Skin epidermis (tissue), 12 donors: ENCODE data around the gene KLHL22.
"Not testable (repeated sequence)": the region's sequence is repeated elsewhere in the genome, so short reads cannot be mapped to it uniquely, and the experiment has no call there.

Source experiments
- H3K27ac ChIP-seq, 21 experiments: fragments of 200-600 bp; sonication (generic) in 11 of 21; one replicate each; pipeline ENCODE4 v1.5.0; 2020; ENCODE audit warnings: mild to moderate bottlenecking in 3 of 21, inconsistent platforms in 2 of 21, moderate library complexity in 2 of 21
- H3K4me3 ChIP-seq, 7 experiments: fragments of 200-600 bp; sonication (generic) in 2 of 7; one replicate each; pipeline ENCODE4 v1.5.0; 2020; ENCODE audit warnings: inconsistent platforms in 2 of 7, mild to moderate bottlenecking in 2 of 7, moderate library complexity in 1 of 7

Gene KLHL22

DNA sequence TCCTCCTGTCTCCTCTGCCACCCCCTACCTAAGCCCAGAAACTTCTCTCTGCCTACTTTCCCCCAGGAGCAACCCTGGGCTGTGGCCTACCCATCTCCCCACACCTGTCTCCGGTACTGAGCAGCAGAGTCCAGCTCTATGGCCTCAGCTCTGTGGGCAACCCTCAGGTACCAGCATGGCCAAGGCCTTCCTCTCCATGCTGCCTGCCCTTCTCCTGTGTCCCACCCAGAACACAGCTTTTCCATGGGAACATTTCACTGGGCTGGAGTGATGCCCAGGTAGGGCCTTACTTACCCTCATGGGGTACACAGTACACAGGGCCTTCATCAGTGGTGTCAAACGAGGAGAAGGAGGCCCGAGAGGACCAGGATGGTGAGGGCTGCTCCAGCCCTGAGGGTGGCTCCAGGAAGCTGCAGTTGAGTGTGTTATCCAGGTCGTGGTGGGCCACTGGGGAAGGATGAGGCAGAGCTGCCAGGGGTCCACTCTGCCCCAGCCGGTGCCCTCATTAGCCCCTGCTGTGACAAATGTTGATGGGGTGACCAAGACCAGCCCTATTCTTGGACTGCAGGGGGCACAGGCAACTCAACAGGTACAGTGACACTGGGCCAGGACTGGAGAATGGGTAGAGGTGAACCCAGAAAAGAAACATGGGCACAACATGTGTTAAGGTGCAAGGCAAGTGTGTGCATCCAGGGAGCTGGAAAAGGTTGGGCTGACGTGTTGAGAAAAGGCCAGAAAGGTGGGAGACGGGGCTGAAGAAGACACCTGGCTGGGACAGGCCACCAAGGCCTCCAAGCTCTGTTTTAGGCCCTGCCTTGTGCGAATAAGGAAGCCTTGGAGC lies 68.3 kb downstream of the KLHL22 start:
- no peak overlapping the region for H3K27ac ChIP-seq
- H3K4me3 ChIP-seq = no peak overlapping the region

DNA sequence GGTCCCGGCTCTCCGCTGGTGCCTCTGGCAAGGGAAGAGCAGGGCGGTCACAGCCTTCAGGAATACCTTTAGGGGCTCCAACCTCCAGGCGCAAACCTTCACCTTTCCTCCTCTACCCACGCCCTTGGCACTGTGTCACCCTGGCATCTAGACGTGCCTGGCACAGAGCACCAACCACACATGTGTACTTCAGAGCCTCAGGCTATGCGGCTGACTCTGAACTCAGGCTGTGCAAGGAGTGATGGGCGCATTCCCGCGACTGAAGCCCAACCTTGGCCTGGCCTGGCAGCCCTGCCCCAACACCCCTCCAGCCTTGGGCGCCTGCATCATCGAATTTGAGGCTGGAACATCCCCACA lies 69.4 kb downstream of the KLHL22 start:
- Histone ChIP-seq H3K4me3 (peak overlapping the region in 4 of 7 experiments; percentile 24 to 45 (median 34)), H3K27ac (no peak overlapping the region)

DNA sequence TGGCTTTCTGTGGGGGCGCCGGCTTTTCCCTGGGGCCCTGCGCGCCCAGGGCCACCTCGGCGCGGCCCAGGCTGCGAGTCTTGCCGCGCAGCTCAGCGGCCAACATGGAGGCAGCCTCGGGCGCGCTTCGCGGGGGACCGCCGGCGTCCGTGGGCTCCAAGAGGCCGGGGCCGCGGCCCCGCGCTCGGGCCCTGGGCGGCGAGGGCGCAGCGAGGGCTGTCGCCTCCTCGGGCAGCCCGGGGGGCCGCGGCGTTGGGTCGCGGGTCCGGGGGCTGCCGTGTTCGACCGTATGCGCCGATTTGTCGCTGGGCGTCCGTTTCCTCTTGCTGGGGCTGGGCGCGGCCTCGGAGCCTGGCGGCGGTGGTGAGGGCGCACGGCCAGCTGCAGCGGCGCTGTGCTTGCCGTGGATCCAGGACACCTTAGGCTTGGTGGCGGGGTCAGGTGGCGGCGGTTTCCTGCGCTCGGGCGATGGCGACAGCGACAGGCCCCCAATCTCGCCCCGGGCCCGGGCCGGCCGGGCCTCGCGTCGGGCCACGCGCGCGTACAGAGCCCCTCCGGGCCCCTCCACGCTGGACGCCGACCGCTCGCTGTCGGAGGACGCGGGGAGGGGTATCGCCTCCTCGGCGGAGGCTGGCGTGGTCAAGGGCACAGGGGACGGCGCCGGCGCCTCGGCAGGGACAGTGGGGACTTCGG lies 69.9 kb downstream of the KLHL22 start:
- H3K4me3 ChIP-seq = peak overlapping the region in 6 of 7 experiments; percentile 8 to 45 (median 27)
- peak overlapping the region in 1 of 21 experiments; percentile 14 for H3K27ac ChIP-seq

DNA sequence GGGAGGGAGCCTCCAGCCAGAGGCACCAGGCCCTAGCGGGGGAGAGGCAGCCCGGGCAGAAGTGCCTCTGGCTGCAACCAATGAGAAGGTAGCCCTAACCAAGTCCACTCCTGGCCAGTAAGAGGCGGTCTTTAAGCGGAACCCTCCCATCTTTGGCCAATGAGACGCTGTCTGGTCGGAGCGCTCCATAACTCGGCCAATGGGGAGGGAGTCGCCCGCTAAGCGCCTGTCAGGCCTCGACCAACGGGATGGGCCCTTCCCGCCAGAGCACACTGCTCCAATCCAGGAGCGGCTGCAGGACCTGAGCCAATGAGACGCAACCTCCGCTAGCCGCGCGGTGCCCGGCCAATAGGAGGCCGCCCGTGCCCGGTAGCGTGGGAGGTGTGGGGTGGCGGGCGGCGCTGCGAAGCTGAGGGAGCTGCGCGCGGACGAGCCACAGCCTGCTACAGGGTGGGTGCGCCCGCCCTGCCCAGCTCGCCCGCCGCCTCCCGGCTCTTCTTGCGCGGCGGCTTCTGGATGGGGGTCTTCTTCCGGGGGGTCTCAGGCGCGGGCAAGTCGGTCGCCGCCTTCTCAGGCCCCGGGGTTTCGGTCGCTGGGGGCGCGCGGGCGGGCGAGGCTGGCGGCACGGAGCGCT lies 70.5 kb downstream of the KLHL22 start:
- H3K27ac ChIP-seq = peak overlapping the region in 5 of 21 experiments; percentile 7 to 73 (median 50)
- peak overlapping the region in 5 of 7 experiments; percentile 23 to 45 (median 30) for H3K4me3 ChIP-seq

DNA sequence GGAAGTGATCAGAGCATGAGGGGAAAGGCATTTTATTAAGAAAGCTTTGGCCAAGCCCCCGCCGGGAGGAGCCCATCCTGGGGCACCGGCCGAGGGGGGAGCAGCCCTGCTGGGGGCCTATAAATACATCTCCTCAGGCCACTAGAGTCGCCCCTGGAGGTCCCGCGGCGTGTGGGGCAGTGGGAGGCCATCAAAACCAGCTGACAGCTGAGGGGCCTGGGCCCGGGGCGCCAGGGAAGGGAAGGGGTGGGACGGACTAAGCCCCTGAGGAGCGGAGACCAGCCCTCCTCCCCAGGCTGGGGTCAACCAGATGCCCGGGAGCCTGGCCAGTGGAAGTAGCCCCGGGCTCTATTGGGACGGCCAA lies 71.0 kb downstream of the KLHL22 start:
- H3K4me3 ChIP-seq = no peak overlapping the region

DNA sequence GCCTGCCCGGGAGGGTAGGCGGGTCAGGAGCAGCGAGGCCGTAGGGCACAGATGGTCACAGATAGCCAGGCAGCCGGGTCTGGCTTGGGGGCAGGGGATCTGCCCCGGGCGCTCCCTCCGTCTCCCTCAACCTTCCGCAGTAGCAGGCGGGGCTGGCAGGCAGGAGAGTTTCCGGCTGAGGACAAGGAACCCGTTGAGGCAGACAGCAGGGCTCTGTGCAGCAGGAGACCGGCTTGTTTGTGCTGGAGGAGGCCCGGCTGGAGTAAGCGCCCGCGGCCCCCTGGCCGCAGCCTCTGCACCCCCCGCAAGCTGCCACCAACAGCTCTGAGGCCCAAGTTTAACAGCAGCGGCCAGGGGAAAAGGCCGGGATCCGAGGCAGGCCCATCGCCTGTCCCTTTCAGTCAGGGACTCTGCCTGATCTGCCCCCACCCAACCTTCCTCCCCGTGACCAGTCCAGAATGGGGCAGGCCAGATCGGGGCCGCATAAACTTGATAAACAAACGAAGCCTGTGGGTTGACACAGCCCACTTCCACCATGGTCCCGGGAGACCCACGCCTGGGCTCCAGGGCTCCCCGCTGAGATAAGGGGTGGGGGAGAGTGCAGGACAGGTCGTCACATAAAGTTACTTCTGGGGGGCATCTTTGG lies 71.6 kb downstream of the KLHL22 start:
- H3K27ac ChIP-seq = peak overlapping the region in 12 of 21 experiments; percentile 6 to 73 (median 31)
- H3K4me3 ChIP-seq = no peak overlapping the region

More for the DNA sequence above, 71.0 kb downstream of the KLHL22 start:
- H3K27ac ChIP-seq = peak overlapping the region in 8 of 21 experiments; percentile 6 to 73 (median 34)

DNA sequence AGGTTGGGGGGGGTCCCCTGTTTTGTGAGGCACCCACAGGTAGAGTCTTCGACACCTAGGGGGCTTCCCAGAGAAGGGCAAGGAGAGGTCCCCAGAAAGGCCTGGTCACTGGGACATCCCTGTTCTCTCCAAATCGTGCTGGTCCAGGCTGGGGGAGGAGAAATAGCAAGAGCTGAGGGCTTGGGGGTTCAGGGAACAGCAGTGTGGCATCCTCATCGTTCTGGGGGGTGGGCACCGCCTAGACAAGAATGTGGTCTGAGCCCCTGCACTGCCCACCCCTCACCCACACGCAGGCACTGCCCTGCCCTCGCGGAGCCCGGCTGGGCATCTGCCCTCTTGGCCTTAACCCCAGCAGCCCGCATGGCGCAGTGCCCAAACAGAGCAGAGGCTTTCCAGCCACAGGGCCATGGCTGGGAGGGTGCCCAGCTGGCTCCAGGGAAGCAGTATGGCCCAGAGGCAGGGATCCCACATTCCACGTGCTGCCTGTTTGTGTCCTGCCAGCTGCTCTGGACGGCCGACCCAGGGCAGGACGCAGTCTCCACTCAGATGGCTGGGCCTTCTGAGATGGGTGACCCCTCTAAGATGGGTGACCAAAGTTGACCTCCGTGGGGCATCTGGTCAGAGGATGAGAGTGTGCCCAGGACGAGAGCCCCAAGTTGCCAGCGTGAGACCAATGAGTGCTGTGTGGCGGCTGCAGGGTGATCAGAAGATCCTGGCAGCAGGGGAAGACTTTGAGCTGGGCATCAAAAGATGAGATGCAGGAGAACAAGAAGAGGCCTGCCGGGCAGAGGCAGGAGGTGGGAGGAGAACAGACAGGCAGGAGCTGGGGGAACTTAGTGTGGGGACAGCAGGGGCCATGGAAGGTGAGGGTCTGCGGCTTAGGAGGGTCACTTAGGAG lies 72.3 kb downstream of the KLHL22 start:
- Histone ChIP-seq H3K4me3 (no peak overlapping the region), H3K27ac (peak overlapping the region in 16 of 21 experiments; percentile 7 to 72 (median 36))

DNA sequence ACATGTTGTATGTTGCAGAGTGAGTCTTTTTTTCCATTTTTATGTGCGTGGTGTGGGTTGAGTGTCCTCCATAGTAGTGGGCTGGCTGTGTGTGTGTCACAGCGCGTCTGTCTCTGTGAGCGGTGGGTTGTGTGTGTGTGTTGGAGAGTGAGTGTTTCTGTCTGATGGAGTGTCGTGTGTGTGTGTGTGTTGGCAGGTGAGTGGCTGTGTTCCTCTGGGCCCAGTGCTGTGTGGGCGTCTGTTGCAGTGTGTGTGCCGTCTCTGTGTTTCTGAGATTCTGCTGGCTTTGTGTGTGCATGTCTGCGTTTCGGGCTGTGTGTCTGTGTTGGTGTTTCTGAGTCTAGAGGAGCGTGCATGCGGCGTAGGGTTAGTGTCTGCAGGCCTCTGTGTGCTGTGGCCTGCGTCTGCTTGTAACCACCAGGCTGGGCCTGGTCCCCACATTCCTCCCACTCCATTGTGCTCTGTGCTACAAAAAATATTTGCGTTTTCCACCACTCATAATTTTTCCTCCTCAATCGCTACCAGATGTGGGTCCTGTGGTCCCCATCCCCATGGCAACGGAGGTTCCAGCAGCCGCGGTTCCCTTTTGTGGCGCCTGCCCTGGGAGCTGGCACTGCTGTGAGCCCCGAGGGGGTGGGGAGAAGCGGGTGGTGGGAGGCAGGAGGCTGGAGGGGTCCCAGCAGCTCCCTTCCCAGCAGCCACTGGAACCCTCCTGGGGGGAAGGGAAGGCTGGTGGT lies 73.2 kb downstream of the KLHL22 start:
- Histone ChIP-seq H3K4me3 (no peak overlapping the region), H3K27ac (peak overlapping the region in 14 of 21 experiments; percentile 18 to 73 (median 45))

DNA sequence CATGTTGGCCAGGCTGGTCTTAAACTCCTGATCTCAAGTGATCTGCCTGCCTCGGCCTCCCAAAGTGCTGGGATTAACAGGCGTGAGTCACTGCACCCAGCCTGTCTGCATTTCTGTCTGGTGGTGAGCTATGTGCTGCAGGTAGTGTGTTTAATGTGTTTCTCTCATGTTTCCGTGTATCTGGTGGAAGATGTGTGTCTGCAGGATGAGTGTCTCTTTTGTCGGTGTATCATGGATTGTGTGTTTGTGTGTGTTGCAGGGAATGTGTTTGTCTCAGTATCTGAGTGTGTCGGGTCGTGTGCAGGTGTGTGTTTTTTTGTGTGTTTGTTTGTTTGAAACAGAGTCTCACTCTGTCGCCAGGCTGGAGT lies 74.1 kb downstream of the KLHL22 start:
- Histone ChIP-seq H3K4me3 (no peak overlapping the region), H3K27ac (peak overlapping the region in 2 of 21 experiments; percentile 31 to 73)

DNA sequence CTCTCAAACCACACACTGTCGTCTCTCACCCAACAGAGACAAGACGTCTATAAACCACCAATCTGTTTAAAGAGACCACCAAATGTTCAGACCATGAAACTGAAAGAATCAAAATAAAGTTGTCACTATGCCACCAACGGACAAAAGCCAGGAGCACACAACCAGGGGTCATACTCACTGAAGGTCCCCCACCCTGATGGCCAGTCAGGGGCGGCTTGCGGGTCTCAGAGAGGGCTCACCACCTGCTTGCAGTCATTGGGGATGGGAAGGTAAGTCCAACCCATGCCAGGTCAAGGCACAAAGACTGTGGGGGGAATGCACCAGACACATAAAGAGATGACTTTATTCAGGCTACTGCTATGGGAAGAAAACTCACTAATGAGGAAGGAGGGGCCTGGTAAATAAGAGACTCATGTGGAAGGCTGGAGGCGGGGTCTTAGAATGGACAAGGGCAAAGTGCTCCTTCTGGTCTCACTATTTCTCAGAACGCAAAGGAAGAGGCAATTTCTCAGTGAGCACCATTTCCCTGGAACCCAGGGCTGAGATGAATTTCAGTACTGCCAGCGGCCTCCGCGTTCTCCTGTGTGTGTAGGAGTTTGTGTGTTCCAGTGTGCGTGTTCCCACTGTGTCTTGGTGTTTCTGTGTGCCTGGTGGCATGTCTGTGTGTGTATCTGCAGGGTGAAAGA lies 75.3 kb downstream of the KLHL22 start:
- H3K27ac ChIP-seq = no peak overlapping the region

DNA sequence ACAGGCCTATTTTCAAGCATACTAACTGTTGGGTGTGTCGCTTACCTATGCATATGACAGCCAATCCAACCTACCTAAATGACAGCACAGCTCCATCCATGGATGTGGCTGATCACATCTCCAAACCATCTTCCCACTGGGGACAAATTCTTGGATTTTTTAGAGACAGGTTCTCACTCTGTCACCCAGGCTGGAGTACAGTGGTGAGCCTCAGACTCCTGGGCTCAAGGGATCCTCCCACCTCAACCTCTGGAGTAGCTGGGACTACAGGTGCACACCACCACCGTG lies 76.0 kb downstream of the KLHL22 start:
- no peak overlapping the region for H3K27ac ChIP-seq
- H3K4me3 ChIP-seq = no peak overlapping the region

More for the DNA sequence above, 75.3 kb downstream of the KLHL22 start:
- no peak overlapping the region for H3K4me3 ChIP-seq

DNA sequence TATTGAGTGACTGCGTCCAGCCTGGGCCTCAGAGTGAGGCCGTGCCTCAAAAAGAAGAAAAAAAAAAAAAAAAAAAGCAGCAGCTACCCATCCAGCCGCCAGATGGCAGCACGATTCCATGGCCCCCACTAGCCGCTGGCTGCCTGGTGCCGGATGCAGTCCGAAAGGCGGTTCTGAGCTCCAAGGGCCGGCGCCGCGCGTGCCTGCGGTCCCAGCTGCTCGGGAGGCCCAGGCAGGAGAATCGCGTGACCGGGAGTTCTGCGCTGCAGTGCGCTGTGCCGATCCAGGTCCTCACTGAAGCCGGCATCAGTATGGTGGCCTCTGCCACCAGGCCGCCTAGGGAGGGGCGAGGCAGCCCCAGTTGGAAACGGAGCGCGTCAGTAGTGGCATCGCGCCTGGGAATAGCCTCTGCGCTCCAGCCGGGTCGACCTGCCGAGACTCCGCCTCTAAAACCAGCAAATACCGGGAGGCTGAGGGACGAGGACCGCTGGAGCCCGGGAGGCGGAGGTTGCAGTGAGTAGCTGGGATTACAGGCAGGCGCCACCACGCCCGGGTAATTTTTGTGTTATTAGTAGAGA lies 77.3 kb downstream of the KLHL22 start:
- peak overlapping the region in 2 of 21 experiments; percentile 8 to 34 for H3K27ac ChIP-seq
- peak overlapping the region in 6 of 7 experiments; percentile 8 to 33 (median 24) for H3K4me3 ChIP-seq

DNA sequence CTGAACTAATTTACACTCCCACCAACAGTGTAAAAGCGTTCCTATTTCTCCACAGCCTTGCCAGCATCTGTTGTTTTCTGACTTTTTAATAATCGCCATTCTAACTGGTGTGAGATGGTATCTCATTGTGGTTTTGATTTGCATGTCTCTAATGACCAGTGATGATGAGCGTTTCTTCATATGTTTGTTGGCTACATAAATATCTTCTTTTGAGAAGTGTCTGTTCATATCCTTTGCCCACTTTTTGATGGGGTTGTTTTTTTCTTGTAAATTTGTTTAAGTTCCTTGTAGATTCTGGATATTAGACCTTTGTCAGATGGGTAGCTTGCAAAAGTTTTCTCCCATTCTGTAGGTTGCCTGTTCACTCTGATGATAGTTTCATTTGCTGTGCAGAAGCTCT lies 79.9 kb downstream of the KLHL22 start:
- H3K4me3 ChIP-seq, H3K27ac ChIP-seq: not testable (repeated sequence)

DNA sequence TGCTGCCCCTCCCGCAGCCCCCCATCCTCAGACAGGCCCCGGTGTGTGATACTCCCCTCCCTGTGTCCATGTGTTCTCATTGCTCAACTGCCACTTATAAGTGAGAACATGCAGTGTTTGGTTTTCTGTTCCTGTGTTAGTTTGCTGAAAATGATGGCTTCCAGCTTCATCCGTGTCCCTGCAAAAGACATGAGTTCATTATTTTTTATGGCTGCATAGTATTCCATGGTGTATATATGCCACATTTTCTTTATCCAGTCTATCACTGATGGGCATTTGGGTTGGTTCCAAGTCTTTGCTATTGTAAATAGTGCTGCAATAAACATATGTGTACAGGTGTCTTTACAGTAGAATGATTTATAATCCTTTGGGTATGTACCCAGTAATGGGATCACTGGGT lies 80.4 kb downstream of the KLHL22 start:
- H3K27ac ChIP-seq, H3K4me3 ChIP-seq: not testable (repeated sequence)

DNA sequence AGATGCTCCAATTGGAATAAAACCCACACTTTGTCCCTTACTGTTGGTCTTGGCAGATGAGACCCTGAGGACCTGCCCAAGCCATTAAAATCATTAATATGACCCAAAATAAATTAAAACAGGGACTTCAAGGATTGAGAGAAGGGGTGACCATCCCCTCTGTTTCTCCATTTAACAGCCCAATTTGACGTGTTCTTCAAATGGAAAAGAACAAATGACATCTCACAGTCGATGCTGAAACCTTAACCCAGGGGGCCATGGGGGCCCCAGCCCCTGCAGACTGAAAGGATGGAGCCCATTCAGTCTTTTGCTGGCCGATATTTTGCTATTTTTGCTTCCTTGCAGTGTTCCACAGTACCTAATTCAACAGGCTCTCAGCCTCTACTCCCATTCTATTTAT lies 81.1 kb downstream of the KLHL22 start:
- Histone ChIP-seq H3K27ac (no peak overlapping the region), H3K4me3 (no peak overlapping the region)

DNA sequence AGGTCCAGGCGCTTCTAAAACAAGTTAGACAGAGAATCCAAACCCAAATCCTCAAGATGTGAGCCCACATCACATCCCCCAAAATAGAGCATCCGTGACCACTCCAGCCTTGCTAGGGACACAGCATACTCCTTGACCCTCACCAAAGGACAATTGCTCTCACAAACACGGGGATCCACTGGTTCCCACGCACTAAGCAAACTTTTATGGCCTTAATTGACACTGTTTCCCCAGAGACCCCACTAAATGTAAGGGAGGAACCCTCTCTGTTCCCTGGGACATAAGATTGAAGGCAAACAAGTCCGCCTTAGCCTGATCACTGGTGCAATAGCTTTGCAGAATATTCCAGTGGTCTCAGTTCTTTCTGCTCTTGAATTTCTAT lies 81.5 kb downstream of the KLHL22 start:
- Histone ChIP-seq H3K4me3 (no peak overlapping the region), H3K27ac (no peak overlapping the region)

DNA sequence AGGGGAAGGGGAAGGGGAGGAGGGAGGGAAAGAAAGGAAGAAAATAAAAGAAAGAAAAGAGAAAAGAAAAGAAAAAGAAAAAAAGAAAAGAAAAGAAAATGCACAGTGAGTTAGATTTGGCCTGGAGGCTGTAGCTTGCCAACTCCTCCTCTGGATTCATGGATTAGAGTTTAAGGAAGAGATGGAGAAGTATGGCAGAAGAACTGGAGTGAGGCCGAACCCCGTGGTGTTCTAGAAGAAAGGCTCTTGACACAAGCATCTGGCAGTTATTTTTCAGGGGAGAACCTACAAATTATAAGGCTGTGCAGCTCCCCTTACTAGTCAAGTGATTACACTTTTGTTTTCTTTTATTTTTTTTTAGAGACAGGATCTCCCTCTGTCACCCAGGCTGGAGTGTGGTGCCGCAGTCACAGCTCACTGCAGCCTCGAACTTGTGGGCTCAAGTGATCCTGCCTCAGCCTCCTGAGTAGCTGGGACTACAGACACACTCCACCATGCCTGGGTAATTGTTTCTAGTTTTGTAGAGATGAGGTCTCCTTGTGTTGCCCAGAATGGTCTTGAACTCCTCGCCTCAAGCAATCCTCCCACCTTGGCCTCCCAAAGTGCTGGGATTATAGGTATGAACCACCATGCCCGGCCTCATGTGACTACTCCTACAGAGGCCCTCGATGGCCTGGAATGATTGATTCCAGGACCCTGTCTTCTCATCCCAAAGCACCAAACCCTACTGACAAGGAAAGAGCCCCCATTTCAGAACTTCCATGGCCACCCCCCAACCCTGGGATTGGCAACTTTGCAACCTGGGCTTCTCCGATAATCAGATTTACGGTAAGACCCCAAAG lies 82.2 kb downstream of the KLHL22 start:
- no peak overlapping the region for H3K27ac ChIP-seq

More for the DNA sequence above, 82.2 kb downstream of the KLHL22 start:
- H3K4me3 ChIP-seq = no peak overlapping the region
